Measurements from ENCODE around the gene RALGDS.
"Not testable (repeated sequence)": the region's sequence is repeated elsewhere in the genome, so short reads cannot be mapped to it uniquely, and the experiment has no call there.

Gene RALGDS

DNA sequence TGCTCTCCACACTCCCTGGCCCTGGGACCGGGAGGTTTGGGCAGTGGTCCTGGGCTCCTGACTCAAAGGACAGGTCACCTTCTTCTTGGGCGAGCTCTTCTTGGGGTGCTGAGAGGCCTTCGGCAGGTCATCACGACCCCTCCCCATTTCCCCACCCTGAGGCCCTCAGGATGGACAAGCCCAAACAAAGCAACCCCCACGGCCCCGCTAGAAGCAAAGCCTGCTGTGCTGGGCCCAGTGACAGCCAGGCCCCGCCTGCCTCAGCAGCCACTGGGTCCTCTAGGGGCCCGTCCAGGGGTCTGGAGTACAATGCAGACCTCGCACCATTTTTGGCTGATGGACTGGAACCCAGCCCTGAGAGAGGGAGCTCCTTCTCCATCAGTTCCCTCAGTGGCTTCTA is 37.4 kb downstream of the RALGDS start:
- DNase-seq: not testable (repeated sequence)

DNA sequence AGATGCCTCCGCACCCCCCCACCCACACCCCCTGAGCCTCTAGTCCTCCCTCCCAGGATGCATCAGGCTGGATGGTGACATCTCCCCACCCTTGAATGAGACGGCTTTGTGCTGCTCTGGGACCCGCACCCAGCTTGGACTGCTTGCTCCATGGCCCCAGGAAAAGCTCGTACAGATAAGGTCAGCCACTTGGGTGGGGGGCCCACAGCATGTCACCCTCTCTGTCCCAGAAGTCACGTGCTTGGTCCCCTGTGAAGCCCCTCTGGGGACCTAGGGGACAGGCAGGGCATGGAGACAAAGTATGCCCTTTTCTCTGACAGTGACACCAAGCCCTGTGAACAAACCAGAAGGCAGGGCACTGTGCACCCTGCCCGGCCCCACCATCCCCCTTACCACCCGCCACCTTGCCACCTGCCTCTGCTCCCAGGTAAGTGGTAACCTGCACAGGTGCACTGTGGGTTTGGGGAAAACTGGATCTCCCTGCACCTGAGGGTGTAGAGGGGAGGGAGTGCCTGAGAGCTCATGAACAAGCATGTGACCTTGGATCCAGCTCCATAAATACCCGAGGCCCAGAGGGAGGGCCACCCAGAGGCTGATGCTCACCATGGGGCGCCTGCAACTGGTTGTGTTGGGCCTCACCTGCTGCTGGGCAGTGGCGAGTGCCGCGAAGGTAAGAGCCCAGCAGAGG is 38.9 kb downstream of the RALGDS start:
- not testable (repeated sequence) for DNase-seq

DNA sequence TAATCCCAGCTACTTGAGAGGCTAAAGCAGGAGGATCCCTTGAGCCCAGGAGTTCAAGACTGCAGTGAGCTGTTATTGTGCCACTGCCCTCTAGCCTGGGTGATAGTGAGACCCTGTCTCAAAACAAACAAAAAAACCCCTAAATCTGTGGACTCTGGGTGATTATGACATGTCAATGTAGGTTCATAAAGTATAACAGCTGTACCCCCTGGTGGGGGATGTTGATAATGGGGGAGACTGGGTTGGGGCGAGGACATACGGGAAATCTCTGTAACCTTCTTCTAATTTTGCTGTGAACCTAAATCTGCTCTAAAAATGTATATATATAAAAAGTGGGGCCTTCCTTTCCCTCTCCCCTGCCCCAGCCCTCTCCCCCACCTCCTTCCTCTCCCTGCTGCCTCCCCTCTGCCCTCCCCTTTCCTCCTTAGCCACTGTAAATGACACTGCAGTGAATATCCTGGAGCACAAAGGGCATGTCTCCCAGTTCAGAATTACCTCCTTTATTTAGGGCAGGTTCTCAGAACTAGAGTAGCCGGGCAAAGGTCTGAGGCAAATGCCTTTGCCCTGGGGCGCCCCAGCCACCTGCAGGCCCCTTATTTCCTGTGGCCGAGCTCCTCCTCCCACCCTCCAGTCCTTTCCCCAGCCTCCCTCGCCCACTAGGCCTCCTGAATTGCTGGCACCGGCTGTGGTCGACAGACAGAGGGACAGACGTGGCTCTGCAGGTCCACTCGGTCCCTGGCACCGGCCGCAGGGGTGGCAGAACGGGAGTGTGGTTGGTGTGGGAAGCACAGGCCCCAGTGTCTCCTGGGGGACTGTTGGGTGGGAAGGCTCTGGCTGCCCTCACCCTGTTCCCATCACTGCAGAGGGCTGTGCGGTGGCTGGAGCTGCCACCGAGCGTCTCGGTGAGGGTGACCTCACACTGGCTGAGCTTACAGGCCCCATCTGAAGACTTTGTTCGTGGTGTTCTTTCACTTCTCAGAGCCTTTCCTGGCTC is 40.0 kb downstream of the RALGDS start:
- DNase-seq: not testable (repeated sequence)

DNA sequence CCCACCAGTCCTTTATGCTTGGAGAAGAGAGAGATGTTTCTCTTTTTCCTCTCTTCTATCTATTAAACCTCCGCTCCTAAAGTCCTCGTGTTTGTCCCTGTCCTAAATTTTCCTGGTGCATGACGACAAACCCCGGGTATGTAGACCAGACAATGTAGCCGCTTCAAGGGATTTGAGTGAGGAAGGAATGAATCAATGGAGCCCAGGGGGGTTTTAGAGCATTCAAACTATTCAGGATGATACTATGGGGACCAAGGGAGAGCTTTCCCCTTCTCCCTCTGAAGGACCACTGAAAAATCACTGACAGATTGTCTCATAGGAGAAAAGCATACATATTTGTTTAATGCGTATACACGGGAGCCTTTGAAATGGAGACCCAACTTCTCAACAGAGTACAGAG is 40.9 kb downstream of the RALGDS start:
- DNase-seq: no peak

DNA sequence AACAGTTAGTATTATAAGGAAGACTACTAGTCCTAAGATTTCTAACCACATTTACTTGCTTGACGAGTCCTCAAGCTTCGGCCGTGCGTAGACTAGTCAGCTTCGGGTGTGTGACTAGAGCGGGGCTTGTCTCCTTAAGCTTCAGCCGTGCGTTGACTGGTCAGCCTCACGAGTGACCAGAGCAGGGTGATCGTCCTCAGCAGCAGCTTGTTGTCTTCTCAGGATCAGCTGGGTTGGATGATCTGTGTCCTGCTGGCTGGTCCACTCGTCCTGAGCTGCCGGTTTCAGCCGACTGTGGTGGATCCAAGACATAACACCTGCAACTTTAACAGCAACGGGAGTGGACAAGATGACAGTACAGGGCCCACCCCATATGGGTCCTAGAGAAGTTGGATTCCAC is 42.6 kb downstream of the RALGDS start:
- no peak for DNase-seq

DNA sequence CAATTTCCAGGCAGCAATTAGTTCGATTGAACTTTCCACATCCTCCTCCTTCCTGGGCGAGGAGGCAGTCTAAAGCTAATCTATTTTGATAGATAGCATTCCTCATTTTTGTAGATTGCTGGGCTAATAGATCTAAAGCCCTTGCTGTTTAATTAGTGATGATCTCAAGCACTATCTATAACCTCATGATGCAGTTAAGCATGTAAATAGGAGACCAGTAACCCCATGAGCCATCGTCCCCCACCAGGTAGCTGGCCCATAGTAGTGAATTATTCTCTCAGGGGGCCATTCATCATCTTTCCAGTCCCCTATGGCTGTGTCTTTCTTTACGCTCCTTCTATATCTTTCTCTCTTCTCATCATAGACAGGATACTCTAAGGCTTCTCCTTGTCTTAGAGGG is 44.3 kb downstream of the RALGDS start:
- no peak for DNase-seq

DNA sequence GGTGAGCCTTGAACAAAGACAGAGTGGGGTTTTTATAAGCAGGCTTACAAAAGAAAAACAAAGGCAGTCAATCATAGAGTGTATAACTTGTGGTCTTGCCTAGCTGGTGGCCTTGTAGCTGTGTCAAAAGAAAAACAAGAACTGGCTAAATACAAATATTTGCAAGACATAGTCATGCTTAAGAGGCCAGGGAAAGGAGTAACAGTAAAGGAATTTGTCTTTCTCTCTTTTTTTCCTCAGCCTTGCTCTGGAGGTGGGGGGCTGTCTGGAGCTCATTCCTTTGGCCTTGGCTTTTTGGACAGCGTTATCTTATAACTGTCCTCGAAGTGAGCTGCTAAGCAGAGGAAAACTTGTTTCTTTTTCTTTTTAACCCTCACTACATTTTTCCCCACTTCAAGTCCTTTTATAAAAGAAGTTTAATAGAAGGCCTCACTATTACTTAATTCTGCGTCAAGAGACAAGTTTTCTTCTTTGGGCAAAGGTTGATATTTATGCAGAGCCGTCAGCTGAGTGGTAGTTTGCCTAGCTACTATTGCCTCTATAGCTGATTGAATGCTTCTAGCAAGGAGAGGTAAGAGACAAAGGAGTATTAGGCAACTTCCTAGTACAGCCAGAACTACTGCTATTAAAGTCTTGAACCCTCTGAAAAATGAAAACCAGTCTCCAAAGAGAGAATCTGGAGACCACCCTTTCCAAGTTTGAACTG is 45.0 kb downstream of the RALGDS start:
- no peak for DNase-seq

DNA sequence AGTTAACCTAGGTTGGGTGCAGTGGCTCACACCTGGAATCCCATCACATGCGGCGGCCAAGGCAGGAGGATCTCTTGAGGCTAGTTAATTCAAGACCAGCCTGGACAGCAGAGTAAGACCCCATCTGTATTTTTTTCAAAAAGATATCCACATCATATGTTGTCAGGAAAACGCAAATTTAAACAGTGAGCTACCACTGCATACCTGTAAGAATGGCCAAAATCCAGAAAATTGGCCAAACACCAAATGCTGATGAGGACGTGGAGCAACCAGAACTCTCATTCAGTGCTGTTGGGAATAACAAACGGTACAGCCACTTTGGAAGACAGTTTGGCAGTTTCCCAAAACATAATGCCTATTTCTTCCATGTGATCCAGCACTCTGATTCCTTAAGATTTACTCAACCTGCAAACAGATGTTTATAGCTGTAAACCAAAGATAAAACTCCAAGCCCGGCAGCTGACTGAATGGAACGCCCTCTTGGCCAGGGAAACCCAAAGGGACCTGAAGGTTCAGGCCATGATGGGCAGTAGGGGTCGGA is 46.9 kb downstream of the RALGDS start:
- DNase-seq: no peak

DNA sequence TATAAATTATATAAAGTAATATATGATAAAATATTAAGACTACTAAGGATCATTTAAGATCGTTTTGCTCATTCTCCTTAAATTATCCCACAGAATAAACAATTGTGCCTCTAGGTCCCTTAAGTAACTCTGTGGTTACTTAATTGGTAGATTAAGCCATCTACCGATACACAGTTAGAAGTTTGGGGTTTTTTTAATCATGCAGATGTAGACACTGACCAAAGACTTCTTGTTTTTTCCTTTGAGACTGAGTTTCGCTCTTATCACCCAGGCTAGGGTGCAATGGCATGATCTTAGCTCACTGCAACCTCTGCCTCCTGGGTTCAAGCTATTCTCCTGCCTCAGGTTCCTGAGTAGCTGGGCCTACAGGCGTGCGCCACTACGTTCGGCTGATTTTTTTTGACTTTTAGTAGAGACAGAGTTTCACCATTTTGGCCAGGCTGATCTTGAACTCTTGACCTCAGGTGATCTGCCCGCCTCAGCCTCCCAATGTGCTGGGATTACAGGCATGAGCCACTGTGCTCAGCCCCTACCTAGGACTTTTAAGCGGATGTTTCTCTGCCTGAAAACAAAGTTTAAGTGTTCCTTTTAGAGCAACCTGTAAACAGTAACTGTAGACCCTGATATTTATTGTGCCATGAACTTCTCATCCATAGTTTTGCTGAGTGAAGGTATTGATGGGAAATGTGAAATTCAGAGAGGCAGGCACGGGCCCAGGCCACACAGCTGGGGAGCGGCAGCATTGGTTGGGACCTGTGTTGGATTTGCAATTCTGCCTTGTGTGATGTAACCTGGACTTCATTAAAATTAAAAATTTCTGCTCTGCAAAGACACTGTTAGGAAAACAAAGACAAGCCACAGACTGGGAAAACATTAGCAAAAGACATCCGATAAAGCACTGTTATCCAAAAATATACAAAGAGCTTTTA is 47.7 kb downstream of the RALGDS start:
- no peak for DNase-seq

DNA sequence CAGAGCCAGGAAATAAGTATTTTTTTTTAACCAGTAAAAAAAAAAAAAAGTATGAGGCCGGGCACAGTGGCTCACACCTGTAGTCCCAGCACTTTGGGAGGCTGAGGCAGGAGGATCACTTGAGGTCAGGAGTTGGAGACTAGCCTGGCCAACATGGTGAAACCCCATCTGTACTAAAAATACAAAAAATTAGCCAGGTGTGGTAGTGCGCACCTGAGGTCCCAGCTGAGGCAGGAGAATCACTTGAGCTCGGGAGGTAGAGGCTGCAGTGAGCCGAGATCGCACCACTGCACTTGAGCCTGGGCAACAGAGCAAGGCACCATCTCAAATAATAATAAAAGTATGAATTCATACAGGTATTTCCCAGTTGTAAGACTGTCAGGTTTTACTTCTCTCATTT is 48.8 kb downstream of the RALGDS start:
- not testable (repeated sequence) for DNase-seq

DNA sequence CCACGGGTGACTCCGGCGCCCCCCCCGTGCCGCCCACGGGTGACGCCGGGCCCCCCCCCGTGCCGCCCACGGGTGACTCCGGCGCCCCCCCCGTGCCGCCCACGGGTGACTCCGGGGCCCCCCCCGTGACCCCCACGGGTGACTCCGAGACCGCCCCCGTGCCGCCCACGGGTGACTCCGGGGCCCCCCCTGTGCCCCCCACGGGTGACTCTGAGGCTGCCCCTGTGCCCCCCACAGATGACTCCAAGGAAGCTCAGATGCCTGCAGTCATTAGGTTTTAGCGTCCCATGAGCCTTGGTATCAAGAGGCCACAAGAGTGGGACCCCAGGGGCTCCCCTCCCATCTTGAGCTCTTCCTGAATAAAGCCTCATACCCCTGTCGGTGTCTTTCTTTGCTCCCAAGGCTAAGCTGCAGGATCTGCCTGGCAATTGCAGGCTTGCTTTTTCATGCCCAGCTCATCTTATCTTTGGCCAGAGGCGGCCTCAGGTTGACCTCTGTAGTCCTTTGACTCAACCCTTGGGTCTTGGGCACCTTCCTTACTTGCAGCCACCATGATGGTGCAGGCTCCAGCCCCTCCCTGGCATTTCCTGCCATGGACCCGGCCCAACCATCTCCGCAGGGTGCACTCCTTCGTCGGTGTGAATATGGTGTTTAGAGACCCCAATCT is 49.4 kb downstream of the RALGDS start:
- no peak for DNase-seq

DNA sequence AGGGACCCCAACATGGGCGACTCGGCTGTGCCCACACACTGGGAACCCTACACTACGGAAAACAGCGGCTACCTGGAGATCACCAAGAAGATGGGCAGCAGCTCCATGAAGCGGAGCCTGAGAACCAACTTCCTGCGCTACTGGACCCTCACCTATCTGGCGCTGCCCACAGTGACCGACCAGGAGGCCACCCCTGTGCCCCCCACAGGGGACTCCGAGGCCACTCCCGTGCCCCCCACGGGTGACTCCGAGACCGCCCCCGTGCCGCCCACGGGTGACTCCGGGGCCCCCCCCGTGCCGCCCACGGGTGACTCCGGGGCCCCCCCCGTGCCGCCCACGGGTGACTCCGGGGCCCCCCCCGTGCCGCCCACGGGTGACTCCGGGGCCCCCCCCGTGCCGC is 50.1 kb downstream of the RALGDS start:
- not testable (repeated sequence) for DNase-seq

DNA sequence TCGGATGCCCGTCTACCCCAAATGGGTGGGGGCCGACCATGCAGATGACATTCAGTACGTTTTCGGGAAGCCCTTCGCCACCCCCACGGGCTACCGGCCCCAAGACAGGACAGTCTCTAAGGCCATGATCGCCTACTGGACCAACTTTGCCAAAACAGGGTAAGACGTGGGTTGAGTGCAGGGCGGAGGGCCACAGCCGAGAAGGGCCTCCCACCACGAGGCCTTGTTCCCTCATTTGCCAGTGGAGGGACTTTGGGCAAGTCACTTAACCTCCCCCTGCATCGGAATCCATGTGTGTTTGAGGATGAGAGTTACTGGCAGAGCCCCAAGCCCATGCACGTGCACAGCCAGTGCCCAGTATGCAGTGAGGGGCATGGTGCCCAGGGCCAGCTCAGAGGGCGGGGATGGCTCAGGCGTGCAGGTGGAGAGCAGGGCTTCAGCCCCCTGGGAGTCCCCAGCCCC is 50.5 kb downstream of the RALGDS start:
- DNase-seq: not testable (repeated sequence)

DNA sequence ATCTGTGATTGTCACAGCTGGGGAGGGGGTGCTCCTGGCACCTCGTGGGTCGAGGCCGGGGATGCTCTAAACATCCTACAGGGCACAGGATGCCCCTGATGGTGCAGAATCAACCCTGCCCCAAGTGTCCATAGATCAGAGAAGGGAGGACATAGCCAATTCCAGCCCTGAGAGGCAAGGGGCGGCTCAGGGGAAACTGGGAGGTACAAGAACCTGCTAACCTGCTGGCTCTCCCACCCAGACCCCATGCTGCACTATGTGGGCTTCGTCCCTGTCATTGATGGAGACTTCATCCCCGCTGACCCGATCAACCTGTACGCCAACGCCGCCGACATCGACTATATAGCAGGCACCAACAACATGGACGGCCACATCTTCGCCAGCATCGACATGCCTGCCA is 52.6 kb downstream of the RALGDS start:
- DNase-seq: not testable (repeated sequence)

DNA sequence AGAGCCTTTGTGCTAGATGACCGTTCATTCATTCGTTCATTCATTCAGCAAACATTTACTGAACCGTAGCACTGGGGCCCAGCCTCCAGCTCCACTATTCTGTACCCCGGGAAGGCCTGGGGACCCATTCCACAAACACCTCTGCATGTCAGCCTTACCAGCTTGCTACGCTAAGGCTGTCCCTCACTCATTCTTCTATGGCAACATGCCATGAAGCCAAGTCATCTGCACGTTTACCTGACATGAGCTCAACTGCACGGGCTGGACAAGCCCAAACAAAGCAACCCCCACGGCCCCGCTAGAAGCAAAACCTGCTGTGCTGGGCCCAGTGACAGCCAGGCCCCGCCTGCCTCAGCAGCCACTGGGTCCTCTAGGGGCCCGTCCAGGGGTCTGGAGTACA is 53.2 kb downstream of the RALGDS start:
- no peak for DNase-seq

DNA sequence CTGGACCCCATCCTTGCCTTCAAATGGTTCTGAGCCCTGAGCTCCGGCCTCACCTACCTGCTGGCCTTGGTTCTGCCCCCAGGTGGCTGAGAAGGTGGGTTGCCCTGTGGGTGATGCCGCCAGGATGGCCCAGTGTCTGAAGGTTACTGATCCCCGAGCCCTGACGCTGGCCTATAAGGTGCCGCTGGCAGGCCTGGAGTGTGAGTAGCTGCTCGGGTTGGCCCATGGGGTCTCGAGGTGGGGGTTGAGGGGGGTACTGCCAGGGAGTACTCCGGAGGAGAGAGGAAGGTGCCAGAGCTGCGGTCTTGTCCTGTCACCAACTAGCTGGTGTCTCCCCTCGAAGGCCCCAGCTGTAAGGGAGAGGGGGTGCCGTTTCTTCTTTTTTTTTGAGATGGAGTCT is 54.0 kb downstream of the RALGDS start:
- no peak for DNase-seq

DNA sequence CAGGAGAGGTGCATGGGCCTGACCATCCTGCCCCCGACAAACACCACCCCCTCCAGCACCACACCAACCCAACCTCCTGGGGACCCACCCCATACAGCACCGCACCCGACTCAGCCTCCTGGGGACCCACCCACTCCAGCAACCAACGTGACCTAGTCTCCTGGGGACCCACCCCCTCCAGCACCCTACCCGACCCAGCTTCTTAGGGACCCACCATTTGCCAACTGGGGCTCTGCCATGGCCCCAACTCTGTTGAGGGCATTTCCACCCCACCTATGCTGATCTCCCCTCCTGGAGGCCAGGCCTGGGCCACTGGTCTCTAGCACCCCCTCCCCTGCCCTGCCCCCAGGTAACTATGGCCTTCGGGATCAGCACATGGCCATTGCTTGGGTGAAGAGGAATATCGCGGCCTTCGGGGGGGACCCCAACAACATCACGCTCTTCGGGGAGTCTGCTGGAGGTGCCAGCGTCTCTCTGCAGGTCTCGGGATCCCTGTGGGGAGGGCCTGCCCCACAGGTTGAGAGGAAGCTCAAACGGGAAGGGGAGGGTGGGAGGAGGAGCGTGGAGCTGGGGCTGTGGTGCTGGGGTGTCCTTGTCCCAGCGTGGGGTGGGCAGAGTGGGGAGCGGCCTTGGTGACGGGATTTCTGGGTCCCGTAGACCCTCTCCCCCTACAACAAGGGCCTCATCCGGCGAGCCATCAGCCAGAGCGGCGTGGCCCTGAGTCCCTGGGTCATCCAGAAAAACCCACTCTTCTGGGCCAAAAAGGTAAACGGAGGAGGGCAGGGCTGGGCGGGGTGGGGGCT is 54.7 kb downstream of the RALGDS start:
- no peak for DNase-seq

DNA sequence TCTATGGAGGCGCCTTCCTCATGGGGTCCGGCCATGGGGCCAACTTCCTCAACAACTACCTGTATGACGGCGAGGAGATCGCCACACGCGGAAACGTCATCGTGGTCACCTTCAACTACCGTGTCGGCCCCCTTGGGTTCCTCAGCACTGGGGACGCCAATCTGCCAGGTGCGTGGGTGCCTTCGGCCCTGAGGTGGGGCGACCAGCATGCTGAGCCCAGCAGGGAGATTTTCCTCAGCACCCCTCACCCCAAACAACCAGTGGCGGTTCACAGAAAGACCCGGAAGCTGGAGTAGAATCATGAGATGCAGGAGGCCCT is 56.0 kb downstream of the RALGDS start:
- DNase-seq: no peak

DNA sequence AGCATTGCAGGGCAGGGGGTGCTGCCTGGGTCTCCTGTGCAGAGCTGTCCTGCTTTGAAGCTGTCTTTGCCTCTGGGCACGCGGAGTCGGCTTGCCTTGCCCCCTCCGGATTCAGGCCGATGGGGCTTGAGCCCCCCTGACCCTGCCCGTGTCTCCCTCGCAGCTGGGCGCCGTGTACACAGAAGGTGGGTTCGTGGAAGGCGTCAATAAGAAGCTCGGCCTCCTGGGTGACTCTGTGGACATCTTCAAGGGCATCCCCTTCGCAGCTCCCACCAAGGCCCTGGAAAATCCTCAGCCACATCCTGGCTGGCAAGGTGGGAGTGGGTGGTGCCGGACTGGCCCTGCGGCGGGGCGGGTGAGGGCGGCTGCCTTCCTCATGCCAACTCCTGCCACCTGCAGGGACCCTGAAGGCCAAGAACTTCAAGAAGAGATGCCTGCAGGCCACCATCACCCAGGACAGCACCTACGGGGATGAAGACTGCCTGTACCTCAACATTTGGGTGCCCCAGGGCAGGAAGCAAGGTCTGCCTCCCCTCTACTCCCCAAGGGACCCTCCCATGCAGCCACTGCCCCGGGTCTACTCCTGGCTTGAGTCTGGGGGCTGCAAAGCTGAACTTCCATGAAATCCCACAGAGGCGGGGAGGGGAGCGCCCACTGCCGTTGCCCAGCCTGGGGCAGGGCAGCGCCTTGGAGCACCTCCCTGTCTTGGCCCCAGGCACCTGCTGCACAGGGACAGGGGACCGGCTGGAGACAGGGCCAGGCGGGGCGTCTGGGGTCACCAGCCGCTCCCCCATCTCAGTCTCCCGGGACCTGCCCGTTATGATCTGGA is 56.6 kb downstream of the RALGDS start:
- DNase-seq: no peak

Data from SIG-M5 (cell line).